PC-9 (cell line): ENCODE data around the gene CFAP54. TPM values are rescaled to one million over a fixed set of nuclear protein-coding genes. Genes with fewer than 3 reads are reported as not detected.

Source experiments
- BruUV-seq: library from RNA; stranded (reverse); fragments of 400-500 nt; replicated peaks from 2 replicates; lab custom pipeline; 2021; lab: Mats Ljungman, UMichigan
- CTCF ChIA-PET: fragments of 300-600 bp; sonication (Branson Sonifier 250); formaldehyde crosslinking; loops from one replicate; lab custom pipeline; 2022; ENCODE audit warnings: antibody characterized with exemption; lab: Charles Lee
- POLR2A ChIA-PET: fragments of 300-600 bp; sonication (Branson Sonifier 250); formaldehyde crosslinking; loops from one replicate; lab custom pipeline; 2022; ENCODE audit warnings: antibody characterized with exemption; ENCODE audit not compliant: unreplicated experiment; lab: Charles Lee
- DNase-seq, 2 experiments: peaks; one replicate each; pipeline versions ENCODE4 v3.0.0 to v3.0.0-alpha.2; 2015 to 2022; ENCODE audit warnings: mixed read lengths in 1 of 2
- H2AFZ ChIP-seq: fragments of 200-600 bp; sonication (generic); 2 replicates; pipeline ENCODE4 v1.8.1; 2017; ENCODE audit warnings: antibody characterized with exemption
- H3F3A ChIP-seq: fragments of 200-600 bp; sonication (generic); 2 replicates; pipeline ENCODE4 v1.8.1; 2017; ENCODE audit warnings: antibody characterized with exemption, mild to moderate bottlenecking, low read depth; ENCODE audit not compliant: insufficient read depth
- H3K27ac ChIP-seq: fragments of 200-600 bp; sonication (generic); 2 replicates; pipeline ENCODE4 v1.6.1; 2016; ENCODE audit warnings: mixed run types
- H3K27me3 ChIP-seq: fragments of 200-600 bp; sonication (generic); 2 replicates; pipeline ENCODE4 v1.6.1; 2016; ENCODE audit warnings: low read depth, mixed run types; ENCODE audit not compliant: insufficient read depth
- H3K36me3 ChIP-seq: fragments of 200-600 bp; sonication (generic); 2 replicates; pipeline ENCODE4 v1.6.1; 2016; ENCODE audit warnings: low read depth, mixed run types
- H3K4me1 ChIP-seq: fragments of 200-600 bp; sonication (generic); replicated peaks from 2 replicates; pipeline ENCODE4 v1.6.1; 2016; ENCODE audit warnings: mixed run types; ENCODE audit not compliant: insufficient read depth
- H3K4me2 ChIP-seq: fragments of 200-600 bp; sonication (generic); 2 replicates; pipeline ENCODE4 v1.6.1; 2017; ENCODE audit warnings: mixed run types
- H3K4me3 ChIP-seq: fragments of 200-600 bp; sonication (generic); 2 replicates; pipeline ENCODE4 v1.6.1; 2016; ENCODE audit warnings: mixed run types
- H3K79me2 ChIP-seq: fragments of 200-600 bp; sonication (generic); 2 replicates; pipeline ENCODE4 v1.6.1; 2017; ENCODE audit warnings: low read depth, mixed run types
- H3K9me2 ChIP-seq: fragments of 200-600 bp; sonication (generic); 2 replicates; pipeline ENCODE4 v1.8.1; 2017; ENCODE audit warnings: mild to moderate bottlenecking; ENCODE audit not compliant: insufficient read depth
- H3K9me3 ChIP-seq: fragments of 200-600 bp; sonication (generic); 2 replicates; pipeline ENCODE4 v1.8.1; 2016; ENCODE audit warnings: low read depth; ENCODE audit not compliant: insufficient read depth
- H4K20me1 ChIP-seq: fragments of 200-600 bp; sonication (generic); 2 replicates; pipeline ENCODE4 v1.8.1; 2017; ENCODE audit not compliant: insufficient read depth
- CTCF ChIP-seq: fragments of 200-600 bp; sonication (generic); conservative IDR thresholded peaks from 2 replicates; pipeline ENCODE4 v1.6.1; 2017; ENCODE audit warnings: mixed run types, antibody characterized with exemption, mild to moderate bottlenecking, moderate library complexity
- EZH2 ChIP-seq: fragments of 200-600 bp; sonication (generic); IDR thresholded peaks from 2 replicates; pipeline ENCODE4 v1.8.0; 2017; ENCODE audit warnings: antibody characterized with exemption, low read depth
- intact Hi-C: fragments of 100-400 bp; cut with micrococcal nuclease; formaldehyde crosslinking; loops from one replicate; pipeline ENCODE4 v1.10.0; 2022; ENCODE audit not compliant: unreplicated experiment
- total RNA-seq: library from RNA; stranded (reverse); gene quantifications from 2 replicates; pipeline ENCODE4 v1.2.3, GENCODE V29; 2021

The CFAP54 gene
- total RNA-seq, 1 experiment from 2014 or later, result 16.4 TPM

DNA sequence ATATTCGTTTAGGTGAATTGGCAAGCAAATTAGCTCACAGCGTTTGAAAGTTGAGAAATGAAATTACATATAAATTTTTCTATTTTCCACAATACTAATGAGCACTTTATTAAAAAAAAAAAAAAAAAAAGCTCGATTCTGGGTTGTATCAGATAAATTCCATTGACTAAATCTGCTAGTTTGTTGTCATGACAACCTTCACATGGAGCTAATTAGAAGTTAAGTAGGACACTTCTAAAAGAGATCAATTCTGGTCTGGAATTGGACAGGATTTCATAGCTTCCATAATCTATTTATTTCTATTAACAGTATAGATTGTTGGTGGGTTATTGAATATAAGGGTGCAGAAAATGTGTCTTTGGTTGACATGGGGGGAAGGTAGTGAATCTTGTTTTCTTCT, 332.2 kb downstream of the CFAP54 start:
- BruUV-seq, result no TSS peak
- H3K4me2 ChIP-seq, result no peak overlapping the region
- no peak for DNase-seq
- H3K36me3 ChIP-seq, result no peaks in the 10 kb centered on the region
- H3K9me3 ChIP-seq, result no peaks in the 10 kb centered on the region
- H3K9me2 ChIP-seq, result no peaks in the 10 kb centered on the region
- no peaks in the 10 kb centered on the region for H3F3A ChIP-seq
- no peaks in the 10 kb centered on the region for H3K4me1 ChIP-seq
- no peak for TF ChIP-seq CTCF
- no peak for TF ChIP-seq EZH2
- H4K20me1 ChIP-seq, result no peaks in the 10 kb centered on the region
- no peak overlapping the region for H3K4me3 ChIP-seq
- intact Hi-C loops, result no loop called here
- H3K79me2 ChIP-seq, result no peaks in the 10 kb centered on the region
- no peaks in the 10 kb centered on the region for H3K27me3 ChIP-seq
- no peak overlapping the region for H3K27ac ChIP-seq
- POLR2A ChIA-PET, result no interaction called here
- CTCF ChIA-PET, result no interaction called here
- no peak overlapping the region for H2AFZ ChIP-seq

DNA sequence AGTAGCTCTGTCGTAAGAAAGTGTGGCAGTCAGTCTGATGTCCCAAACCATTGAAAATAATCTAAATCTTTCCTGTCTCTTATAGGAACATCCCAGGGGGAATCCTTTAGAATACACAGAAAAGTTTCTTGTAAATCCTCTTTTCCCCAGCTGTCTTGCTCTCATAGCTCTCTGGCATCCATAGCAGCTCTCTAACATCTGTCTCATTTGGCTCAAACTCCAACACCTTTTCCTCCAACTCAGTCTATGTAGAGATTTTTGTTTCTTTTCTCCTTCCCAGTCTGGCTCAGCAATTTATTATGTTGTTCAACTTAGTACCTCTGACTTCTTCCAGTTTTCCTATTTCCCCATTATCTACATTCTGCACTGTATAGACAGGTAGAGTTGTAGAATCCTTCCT, 333.3 kb downstream of the CFAP54 start:
- ChIA-PET CTCF (no interaction called here), POLR2A (no interaction called here)
- intact Hi-C loops, result no loop called here
- Histone ChIP-seq H3K79me2 (no peaks in the 10 kb centered on the region), H4K20me1 (no peaks in the 10 kb centered on the region), H3K27ac (no peak overlapping the region), H3K4me1 (no peaks in the 10 kb centered on the region), H3K27me3 (no peaks in the 10 kb centered on the region), H2AFZ (no peak overlapping the region), H3K36me3 (no peaks in the 10 kb centered on the region), H3K4me3 (no peak overlapping the region), H3F3A (no peaks in the 10 kb centered on the region), H3K9me3 (no peaks in the 10 kb centered on the region), H3K4me2 (no peak overlapping the region), H3K9me2 (no peaks in the 10 kb centered on the region)
- no peak for DNase-seq
- no peak for TF ChIP-seq EZH2
- TF ChIP-seq CTCF, result no peak
- no TSS peak for BruUV-seq

DNA sequence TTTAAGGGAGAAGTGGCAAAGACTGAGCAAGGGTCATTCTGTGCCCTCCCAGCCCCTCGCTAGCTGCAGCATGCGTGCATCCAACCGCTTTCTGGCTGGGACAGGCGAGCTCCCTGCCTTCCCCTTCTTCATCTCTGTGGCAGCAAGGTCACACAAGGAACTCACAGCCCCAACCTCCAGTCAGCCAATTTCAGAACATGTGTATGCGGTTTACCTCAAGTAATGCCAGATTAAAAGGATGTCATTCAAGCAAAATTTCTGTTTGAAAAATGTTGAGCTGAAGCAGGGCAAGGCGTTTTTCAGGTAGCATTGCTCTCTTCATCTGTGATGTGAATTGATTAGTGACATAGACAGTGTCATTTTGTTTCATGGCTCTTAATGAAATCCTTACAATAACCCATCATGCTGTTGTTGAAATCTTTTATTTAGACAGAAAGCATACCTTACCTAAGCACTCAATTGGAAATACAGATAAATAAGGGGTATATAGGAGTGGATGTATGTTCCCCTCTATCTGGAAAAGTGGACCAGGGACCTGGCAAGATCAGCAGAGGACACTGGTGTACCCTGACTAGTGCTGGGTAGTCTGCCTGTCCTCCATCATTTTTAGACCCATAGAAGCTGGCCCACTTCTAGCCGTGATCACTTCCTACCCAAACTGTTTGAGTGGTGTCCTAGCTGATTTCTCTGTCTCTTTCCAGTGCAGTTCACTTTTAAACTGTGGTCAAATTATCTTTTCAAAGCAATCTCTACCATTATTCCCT, 334.9 kb downstream of the CFAP54 start:
- Histone ChIP-seq H3K36me3 (no peaks in the 10 kb centered on the region), H3K4me3 (no peak overlapping the region), H4K20me1 (no peaks in the 10 kb centered on the region), H3K9me2 (no peaks in the 10 kb centered on the region), H3K27me3 (no peaks in the 10 kb centered on the region), H3K4me2 (no peak overlapping the region), H3K4me1 (no peaks in the 10 kb centered on the region), H2AFZ (no peak overlapping the region), H3K79me2 (no peaks in the 10 kb centered on the region), H3F3A (no peaks in the 10 kb centered on the region), H3K27ac (no peak overlapping the region), H3K9me3 (no peaks in the 10 kb centered on the region)
- DNase-seq, result no peak
- no TSS peak for BruUV-seq
- POLR2A ChIA-PET, result no interaction called here
- intact Hi-C loops, result no loop called here
- TF ChIP-seq EZH2 (no peak), CTCF (no peak)
- CTCF ChIA-PET, result no interaction called here
